ENCODE results near the gene C1orf216. TPM values are rescaled to one million over a fixed set of nuclear protein-coding genes. Genes with fewer than 3 reads are reported as not detected.

Gene C1orf216
- total RNA-seq, 1 experiment from 2014 or later, result 13.9 TPM

DNA sequence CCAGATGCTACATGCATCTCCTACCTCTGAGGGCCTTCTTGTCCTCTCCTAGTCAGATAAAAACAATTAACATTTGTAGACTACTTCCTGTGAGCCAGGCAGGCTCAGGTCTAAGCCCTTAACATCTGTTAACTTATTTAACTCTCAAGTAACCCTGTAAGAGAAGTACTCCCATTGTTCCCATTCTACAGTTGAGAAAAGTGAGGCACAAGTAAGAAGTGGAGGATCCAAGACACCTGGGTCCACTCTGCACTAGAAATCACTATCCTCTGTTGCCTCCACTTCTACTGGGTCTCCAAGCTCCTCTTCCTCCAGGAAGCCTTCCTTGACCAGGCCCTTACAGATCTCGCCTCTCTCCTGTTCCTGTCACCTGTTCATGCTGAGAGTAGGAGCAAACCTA is 9.7 kb downstream of the C1orf216 start:
- ATAC-seq, result no peak
- CTCF ChIA-PET, result no interaction called here

More for the DNA sequence above, 9.7 kb downstream of the C1orf216 start:
- TF ChIP-seq FOSL1 (IDR thresholded peaks at IDR 0.05; ENCODE audit: low read depth) (no peak), POLR2A (IDR thresholded peaks at IDR 0.05; ENCODE audit: borderline replicate concordance, extremely low read depth, insufficient read depth, insufficient read length) (no peak), EZH2phosphoT487 (IDR thresholded peaks at IDR 0.05; ENCODE audit: borderline replicate concordance) (no peak)
- TF ChIP-seq, protein P1, sequence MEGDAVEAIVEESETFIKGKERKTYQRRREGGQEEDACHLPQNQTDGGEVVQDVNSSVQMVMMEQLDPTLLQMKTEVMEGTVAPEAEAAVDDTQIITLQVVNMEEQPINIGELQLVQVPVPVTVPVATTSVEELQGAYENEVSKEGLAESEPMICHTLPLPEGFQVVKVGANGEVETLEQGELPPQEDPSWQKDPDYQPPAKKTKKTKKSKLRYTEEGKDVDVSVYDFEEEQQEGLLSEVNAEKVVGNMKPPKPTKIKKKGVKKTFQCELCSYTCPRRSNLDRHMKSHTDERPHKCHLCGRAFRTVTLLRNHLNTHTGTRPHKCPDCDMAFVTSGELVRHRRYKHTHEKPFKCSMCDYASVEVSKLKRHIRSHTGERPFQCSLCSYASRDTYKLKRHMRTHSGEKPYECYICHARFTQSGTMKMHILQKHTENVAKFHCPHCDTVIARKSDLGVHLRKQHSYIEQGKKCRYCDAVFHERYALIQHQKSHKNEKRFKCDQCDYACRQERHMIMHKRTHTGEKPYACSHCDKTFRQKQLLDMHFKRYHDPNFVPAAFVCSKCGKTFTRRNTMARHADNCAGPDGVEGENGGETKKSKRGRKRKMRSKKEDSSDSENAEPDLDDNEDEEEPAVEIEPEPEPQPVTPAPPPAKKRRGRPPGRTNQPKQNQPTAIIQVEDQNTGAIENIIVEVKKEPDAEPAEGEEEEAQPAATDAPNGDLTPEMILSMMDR (IDR thresholded peaks at IDR 0.05 in 2 of 3, conservative IDR thresholded peaks at IDR 0.05 in 1 of 3; ENCODE audit: borderline replicate concordance in 1 of 3, insufficient read depth in 1 of 3, low read depth in 2 of 3, low read length in 2 of 3), result no peak
- TF ChIP-seq, protein P2, sequence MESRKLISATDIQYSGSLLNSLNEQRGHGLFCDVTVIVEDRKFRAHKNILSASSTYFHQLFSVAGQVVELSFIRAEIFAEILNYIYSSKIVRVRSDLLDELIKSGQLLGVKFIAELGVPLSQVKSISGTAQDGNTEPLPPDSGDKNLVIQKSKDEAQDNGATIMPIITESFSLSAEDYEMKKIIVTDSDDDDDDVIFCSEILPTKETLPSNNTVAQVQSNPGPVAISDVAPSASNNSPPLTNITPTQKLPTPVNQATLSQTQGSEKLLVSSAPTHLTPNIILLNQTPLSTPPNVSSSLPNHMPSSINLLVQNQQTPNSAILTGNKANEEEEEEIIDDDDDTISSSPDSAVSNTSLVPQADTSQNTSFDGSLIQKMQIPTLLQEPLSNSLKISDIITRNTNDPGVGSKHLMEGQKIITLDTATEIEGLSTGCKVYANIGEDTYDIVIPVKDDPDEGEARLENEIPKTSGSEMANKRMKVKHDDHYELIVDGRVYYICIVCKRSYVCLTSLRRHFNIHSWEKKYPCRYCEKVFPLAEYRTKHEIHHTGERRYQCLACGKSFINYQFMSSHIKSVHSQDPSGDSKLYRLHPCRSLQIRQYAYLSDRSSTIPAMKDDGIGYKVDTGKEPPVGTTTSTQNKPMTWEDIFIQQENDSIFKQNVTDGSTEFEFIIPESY (IDR thresholded peaks at IDR 0.05; ENCODE audit: extremely low read depth, insufficient replicate concordance, low read length), result no peak
- TF ChIP-seq, protein P3, sequence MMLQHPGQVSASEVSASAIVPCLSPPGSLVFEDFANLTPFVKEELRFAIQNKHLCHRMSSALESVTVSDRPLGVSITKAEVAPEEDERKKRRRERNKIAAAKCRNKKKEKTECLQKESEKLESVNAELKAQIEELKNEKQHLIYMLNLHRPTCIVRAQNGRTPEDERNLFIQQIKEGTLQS (IDR thresholded peaks at IDR 0.05), result no peak
- no peaks in the 10 kb centered on the region for H3K9me2 ChIP-seq (ENCODE audit: insufficient read depth)
- intact Hi-C loops (cut with micrococcal nuclease), result no loop called here
- BruUV-seq (replicated peaks), result no TSS peak
- no peak overlapping the region for H2AFZ ChIP-seq (ENCODE audit: low read depth, low read length, poor library complexity, severe bottlenecking)
- no peak overlapping the region for H3K4me2 ChIP-seq (ENCODE audit: low read length)
- ChIA-PET RAD21 (ENCODE audit: low non-redundant PET in 1 of 2, low total read pairs in 2 of 2, uncharacterized antibody in 2 of 2, unreplicated experiment in 2 of 2) (no interaction called here), POLR2A (no interaction called here)
- H3K4me3 ChIP-seq (replicated peaks in 1 of 2; ENCODE audit: low read depth in 1 of 2, low read length in 2 of 2), result no peak overlapping the region
- H3K36me3 ChIP-seq (ENCODE audit: control insufficient read depth in 1 of 2, insufficient read depth in 2 of 2, low read length in 2 of 2), result peaks cover 0 to 2% of the 10 kb centered on the region in 2 experiments; a peak in 2 of 4 replicates
- no peaks in the 10 kb centered on the region for H3K27me3 ChIP-seq (ENCODE audit: insufficient read depth, low read length)
- no peaks in the 10 kb centered on the region for H3K79me2 ChIP-seq (ENCODE audit: insufficient read depth, low read length)
- H3K9ac ChIP-seq (ENCODE audit: low read length), result no peak overlapping the region
- DNase-seq (ENCODE audit: low read depth, low spot score), result no peak
- no peaks in the 10 kb centered on the region for H3K9me3 ChIP-seq (ENCODE audit: control insufficient read depth in 1 of 2, insufficient read depth in 1 of 2, low read depth in 1 of 2, low read length in 2 of 2)
- no peaks in the 10 kb centered on the region for H3K4me1 ChIP-seq (ENCODE audit: control insufficient read depth in 1 of 2, insufficient read depth in 2 of 2, low read length in 2 of 2)
- no peaks in the 10 kb centered on the region for H4K20me1 ChIP-seq (ENCODE audit: insufficient read depth)
- H3K27ac ChIP-seq (ENCODE audit: low read depth, low read length), result no peak overlapping the region
